Measurements from ENCODE around the gene HPSE2.

HPSE2 gene

DNA sequence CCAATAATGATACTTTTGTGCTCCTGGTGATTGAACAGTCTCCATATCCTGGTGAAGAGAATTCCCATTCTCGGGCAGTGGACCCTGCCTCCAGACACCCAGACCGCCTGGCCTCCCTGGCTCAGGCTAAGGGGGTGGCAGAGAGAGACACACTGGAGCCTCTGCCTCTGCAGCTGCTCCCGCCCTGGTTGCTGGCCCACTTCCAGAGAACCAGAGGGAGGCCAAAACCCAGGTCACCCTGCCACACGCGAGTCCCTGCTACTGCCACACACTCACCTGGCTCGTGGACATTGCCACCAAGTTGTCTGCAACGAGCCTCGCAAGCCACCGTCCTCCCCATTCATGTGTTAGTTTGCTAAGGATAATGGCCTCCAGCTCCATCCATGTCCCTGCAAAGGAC is 221.8 kb downstream of the HPSE2 start:
- no peak for DNase-seq
- in situ Hi-C loops (cut with HindIII; ENCODE audit: low pct_ligation_motif_present, low sequenced_read_pairs), result no loop called here

DNA sequence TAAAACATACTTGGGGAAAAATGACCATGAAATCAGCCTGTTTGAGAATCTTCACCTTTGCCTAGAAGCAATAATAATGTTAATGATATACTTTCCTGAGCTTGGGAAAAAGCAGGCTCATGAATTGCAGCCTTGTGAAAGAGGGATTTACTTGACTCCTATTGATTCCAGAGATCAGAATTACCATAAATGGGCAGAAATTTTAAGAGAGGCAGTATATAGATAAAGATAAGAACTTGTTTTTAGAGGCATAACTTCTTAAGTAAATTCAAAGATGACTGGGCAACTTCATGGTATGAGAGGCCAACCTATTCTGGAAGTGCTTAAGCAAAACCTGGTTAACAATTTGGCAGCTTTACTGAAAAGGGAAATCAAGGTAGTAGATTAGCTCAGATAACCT is 225.4 kb downstream of the HPSE2 start:
- Histone ChIP-seq H3K36me3 (replicated peaks) (no peaks in the 10 kb centered on the region), H3K27me3 (replicated peaks) (no peaks in the 10 kb centered on the region), H3K27ac (no peak overlapping the region), H3K4me3 (ENCODE audit: low read depth, low read length) (no peak overlapping the region)
- TF ChIP-seq, protein P1, sequence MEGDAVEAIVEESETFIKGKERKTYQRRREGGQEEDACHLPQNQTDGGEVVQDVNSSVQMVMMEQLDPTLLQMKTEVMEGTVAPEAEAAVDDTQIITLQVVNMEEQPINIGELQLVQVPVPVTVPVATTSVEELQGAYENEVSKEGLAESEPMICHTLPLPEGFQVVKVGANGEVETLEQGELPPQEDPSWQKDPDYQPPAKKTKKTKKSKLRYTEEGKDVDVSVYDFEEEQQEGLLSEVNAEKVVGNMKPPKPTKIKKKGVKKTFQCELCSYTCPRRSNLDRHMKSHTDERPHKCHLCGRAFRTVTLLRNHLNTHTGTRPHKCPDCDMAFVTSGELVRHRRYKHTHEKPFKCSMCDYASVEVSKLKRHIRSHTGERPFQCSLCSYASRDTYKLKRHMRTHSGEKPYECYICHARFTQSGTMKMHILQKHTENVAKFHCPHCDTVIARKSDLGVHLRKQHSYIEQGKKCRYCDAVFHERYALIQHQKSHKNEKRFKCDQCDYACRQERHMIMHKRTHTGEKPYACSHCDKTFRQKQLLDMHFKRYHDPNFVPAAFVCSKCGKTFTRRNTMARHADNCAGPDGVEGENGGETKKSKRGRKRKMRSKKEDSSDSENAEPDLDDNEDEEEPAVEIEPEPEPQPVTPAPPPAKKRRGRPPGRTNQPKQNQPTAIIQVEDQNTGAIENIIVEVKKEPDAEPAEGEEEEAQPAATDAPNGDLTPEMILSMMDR (IDR thresholded peaks at IDR 0.05; ENCODE audit: low read depth, low read length, missing control alignments), result no peak
- in situ Hi-C loops (cut with HindIII; ENCODE audit: low pct_ligation_motif_present, low sequenced_read_pairs), result no loop called here
- no peak for DNase-seq

More for the DNA sequence above, 221.8 kb downstream of the HPSE2 start:
- Histone ChIP-seq H3K36me3 (replicated peaks) (no peaks in the 10 kb centered on the region), H3K27ac (no peak overlapping the region), H3K27me3 (replicated peaks) (no peaks in the 10 kb centered on the region), H3K4me3 (ENCODE audit: low read depth, low read length) (no peak overlapping the region)
- TF ChIP-seq, protein P1 (IDR thresholded peaks at IDR 0.05; ENCODE audit: low read depth, low read length, missing control alignments), result no peak

DNA sequence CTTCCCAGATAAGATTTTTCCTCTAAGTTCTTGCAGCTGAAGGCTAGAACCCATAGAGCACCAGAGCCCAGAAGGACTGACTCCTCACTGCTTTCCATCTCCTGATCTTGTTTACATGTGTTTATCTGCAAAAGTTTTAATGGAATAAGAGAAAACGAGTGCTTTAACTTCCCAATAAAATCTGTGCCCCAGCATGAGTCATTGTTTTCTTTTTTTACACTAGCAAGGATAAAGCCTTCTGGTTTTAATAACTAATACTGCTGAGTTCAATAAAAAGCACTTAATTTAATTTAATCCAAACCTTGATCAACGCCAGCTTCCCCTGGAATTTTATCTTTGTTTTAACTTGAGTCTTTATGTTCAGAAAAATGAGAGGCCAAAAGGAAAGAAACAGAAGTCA is 227.6 kb downstream of the HPSE2 start:
- in situ Hi-C loops (cut with HindIII; ENCODE audit: low pct_ligation_motif_present, low sequenced_read_pairs), result no loop called here
- Histone ChIP-seq H3K27me3 (replicated peaks) (no peaks in the 10 kb centered on the region), H3K27ac (no peak overlapping the region), H3K36me3 (replicated peaks) (no peaks in the 10 kb centered on the region), H3K4me3 (ENCODE audit: low read depth, low read length) (no peak overlapping the region)
- no peak for DNase-seq
- TF ChIP-seq, protein P1 (IDR thresholded peaks at IDR 0.05; ENCODE audit: low read depth, low read length, missing control alignments), result no peak

DNA sequence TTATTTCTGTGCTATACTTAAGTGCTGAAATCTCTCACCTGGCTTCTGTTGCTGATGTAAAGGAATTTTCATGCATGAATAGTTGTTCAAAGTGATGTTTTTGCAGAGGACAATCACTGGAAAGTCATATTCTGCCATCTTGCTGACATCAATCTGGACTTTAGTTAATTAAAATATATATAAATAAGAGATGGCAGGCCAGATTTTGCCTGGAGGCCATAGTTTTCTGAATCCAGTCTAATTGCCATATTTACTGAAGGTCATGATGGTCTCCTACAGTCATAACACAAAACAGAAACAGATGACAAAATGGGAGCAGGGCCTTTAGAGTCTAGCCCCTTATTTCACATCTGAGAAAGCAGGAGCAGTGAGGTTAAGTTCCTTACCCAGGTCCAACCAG is 228.2 kb downstream of the HPSE2 start:
- DNase-seq, result no peak
- Histone ChIP-seq H3K36me3 (replicated peaks) (no peaks in the 10 kb centered on the region), H3K4me3 (ENCODE audit: low read depth, low read length) (no peak overlapping the region), H3K27ac (no peak overlapping the region), H3K27me3 (replicated peaks) (no peaks in the 10 kb centered on the region)
- TF ChIP-seq, protein P1 (IDR thresholded peaks at IDR 0.05; ENCODE audit: low read depth, low read length, missing control alignments), result no peak
- in situ Hi-C loops (cut with HindIII; ENCODE audit: low pct_ligation_motif_present, low sequenced_read_pairs), result no loop called here

DNA sequence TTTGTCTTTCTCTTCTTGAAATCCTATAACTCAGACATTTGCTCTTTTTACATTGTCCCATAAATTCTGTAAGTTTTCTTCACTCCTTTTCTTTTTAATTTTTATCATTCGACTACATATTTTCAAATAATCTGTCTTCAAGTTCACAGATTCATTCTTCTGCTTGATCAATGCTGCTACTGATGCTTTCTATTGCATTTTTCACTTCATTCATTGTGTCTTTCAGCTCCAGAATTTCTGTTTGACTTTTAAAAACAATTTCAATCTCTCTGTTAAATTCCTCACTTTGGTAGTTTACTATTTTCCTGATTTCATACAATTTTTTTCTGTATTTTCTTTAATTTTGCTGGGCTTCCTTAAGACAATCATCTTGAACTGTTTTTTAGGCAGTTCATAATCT is 230.4 kb downstream of the HPSE2 start:
- TF ChIP-seq, protein P1 (IDR thresholded peaks at IDR 0.05; ENCODE audit: low read depth, low read length, missing control alignments), result no peak
- no peaks in the 10 kb centered on the region for H3K36me3 ChIP-seq (replicated peaks)
- H3K4me3 ChIP-seq (ENCODE audit: low read depth, low read length), result no peak overlapping the region
- in situ Hi-C loops (cut with HindIII; ENCODE audit: low pct_ligation_motif_present, low sequenced_read_pairs), result no loop called here
- no peak overlapping the region for H3K27ac ChIP-seq
- H3K27me3 ChIP-seq (replicated peaks), result no peaks in the 10 kb centered on the region
- DNase-seq, result no peak

DNA sequence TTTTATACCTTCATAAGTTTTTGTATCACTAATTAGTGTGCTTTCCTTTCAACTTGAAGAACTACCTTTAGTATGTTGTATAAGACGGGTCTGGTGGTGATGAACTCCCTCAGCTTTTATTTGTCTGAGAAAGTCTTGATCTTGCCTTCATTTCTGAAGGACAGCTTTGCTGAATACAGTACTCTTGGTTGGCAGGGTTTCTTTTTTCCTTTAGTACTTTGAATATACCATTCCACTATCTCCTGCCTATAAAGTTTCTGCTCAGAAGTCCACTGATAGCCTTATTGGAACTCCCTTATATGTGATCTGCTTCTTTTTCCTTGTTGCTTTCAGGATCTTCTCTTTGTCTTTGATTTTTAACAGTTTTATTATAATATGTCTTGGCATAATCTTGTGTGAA is 230.9 kb downstream of the HPSE2 start:
- in situ Hi-C loops (cut with HindIII; ENCODE audit: low pct_ligation_motif_present, low sequenced_read_pairs), result no loop called here
- Histone ChIP-seq H3K27ac (no peak overlapping the region), H3K36me3 (replicated peaks) (no peaks in the 10 kb centered on the region), H3K27me3 (replicated peaks) (no peaks in the 10 kb centered on the region), H3K4me3 (ENCODE audit: low read depth, low read length) (no peak overlapping the region)
- DNase-seq, result no peak
- TF ChIP-seq, protein P1 (IDR thresholded peaks at IDR 0.05; ENCODE audit: low read depth, low read length, missing control alignments), result no peak
